AG04450 (cell line): ENCODE measurements around the gene EYA4. TPM values are rescaled to one million over a fixed set of nuclear protein-coding genes. Genes with fewer than 3 reads are reported as not detected.
"Not testable (repeated sequence)": the region's sequence is repeated elsewhere in the genome, so short reads cannot be mapped to it uniquely, and the experiment has no call there.

ENCODE experiments used
- CTCF ChIA-PET: fragments of 300-600, 350-600 bp; formaldehyde crosslinking; extraction: SDS; loops from one replicate; lab custom pipeline; 2022; ENCODE audit warnings: antibody characterized with exemption, inconsistent platforms; lab: Charles Lee
- POLR2A ChIA-PET: fragments of 350-600 bp; formaldehyde crosslinking; extraction: SDS; loops from one replicate; lab custom pipeline; 2021; ENCODE audit warnings: antibody characterized with exemption, inconsistent platforms; lab: Yijun Ruan, JAX
- DNase-seq: peaks from one replicate; pipeline ENCODE4 v3.0.0-alpha.2; 2011; ENCODE audit warnings: low read depth, low spot score
- H3K27ac ChIP-seq: one replicate; pipeline ENCODE4 v1.5.1; 2012; ENCODE audit warnings: low read depth, low read length, control low read depth
- H3K27me3 ChIP-seq: one replicate; pipeline ENCODE4 v1.6.0; 2012; ENCODE audit warnings: low read length; ENCODE audit not compliant: control insufficient read depth, insufficient read depth
- H3K4me3 ChIP-seq: 2 replicates; pipeline ENCODE4 v1.5.1; 2011; ENCODE audit warnings: mild to moderate bottlenecking, low read depth, low read length, control low read depth
- H3K9me3 ChIP-seq: 2 replicates; pipeline ENCODE4 v1.5.1; 2012; ENCODE audit warnings: low read length; ENCODE audit not compliant: control insufficient read depth, insufficient read depth
- CTCF ChIP-seq: IDR thresholded peaks from 2 replicates; pipeline ENCODE4 v1.5.1; 2011; ENCODE audit warnings: low read depth, low read length, control low read depth, inconsistent platforms
- polyA plus RNA-seq: library from polyadenylated mRNA; depleted of rRNA; stranded (reverse); fragments of >200 nt; gene quantifications from 2 replicates; pipeline ENCODE4 v1.2.3, GENCODE V29; 2011

EYA4 gene
- polyA plus RNA-seq, 1 experiment, result 37.8 TPM

GRCh38 chr6:133551847-133552341, 310.7 kb downstream of the EYA4 start:
- peak; percentile 99 for DNase-seq
- peak overlapping the region; percentile 94 for H3K27ac ChIP-seq
- ChIA-PET POLR2A (interaction anchor here (0.6 to 1.7 kb wide), 17 partner anchors 36 to 738 kb away, joined by 3 to 16 read pairs (median 5); partner anchors contain the start of gene RPS12), CTCF (interaction anchor here (0.6 to 2.9 kb wide), 20 partner anchors 11 to 932 kb away, joined by 3 to 26 read pairs (median 6); no protein-coding TSS in a partner anchor)
- TF ChIP-seq CTCF, result no peak
- no peaks in the 10 kb centered on the region for H3K27me3 ChIP-seq
- no peak overlapping the region for H3K4me3 ChIP-seq
- no peaks in the 10 kb centered on the region for H3K9me3 ChIP-seq

DNA sequence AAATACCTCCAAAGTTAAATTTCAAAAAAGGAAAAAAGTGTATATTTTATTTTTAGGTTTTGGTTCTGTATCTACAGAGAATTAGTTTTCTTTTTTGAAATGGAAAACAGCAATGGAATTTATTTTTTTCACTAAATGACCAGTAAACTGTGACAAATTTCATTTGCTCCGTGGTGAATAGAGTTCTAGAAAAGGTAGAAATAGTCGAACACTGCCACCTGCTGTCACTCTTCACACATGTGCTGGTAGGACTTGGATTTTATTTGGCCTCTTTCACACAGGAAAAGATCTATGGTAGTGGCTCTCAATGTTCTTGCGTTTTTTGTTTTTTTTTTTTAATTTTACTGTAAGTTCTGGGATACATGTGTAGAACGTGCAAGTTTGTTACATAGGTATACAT, 312.5 kb downstream of the EYA4 start:
- Histone ChIP-seq H3K4me3 (no peak overlapping the region), H3K27ac (no peak overlapping the region), H3K27me3 (no peaks in the 10 kb centered on the region), H3K9me3 (no peaks in the 10 kb centered on the region; the same call in 1 of the 2 replicates)
- peak; percentile 56 for DNase-seq
- ChIA-PET CTCF (no interaction called here), POLR2A (no interaction called here)
- peak; percentile 67 for TF ChIP-seq CTCF

DNA sequence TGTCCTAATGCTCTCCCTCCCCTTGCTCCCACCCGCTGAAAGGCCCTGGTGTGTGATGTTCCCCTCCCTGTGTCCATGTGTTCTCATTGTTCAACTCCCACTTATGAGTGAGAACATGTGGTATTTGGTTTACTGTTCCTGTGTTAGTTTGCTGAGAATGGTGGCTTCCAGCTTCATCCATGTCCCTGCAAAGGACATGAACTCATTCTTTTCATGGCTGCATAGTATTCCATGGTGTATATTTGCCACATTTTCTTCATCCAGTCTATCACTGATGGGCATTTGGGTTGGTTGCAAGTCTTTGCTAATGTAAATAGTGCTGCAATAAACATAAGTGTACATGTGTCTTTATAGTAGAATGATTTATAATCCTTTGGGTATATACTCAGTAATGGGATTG, 313.0 kb downstream of the EYA4 start:
- DNase-seq, H3K27ac ChIP-seq, POLR2A ChIA-PET, H3K4me3 ChIP-seq, H3K9me3 ChIP-seq, H3K27me3 ChIP-seq: not testable (repeated sequence)
- CTCF ChIA-PET, result interaction anchor here (0.8 to 2.3 kb wide), 3 partner anchors 356 to 723 kb away, joined by 3 to 15 read pairs (median 4); no protein-coding TSS in a partner anchor

GRCh38 chr6:133555685-133556084, 314.5 kb downstream of the EYA4 start:
- CTCF ChIA-PET, result interaction anchor here (0.7 to 2.3 kb wide), 2 partner anchors 361 to 695 kb away, joined by 7 to 15 read pairs; no protein-coding TSS in a partner anchor
- peak; percentile 18 for DNase-seq
- POLR2A ChIA-PET, result no interaction called here

DNA sequence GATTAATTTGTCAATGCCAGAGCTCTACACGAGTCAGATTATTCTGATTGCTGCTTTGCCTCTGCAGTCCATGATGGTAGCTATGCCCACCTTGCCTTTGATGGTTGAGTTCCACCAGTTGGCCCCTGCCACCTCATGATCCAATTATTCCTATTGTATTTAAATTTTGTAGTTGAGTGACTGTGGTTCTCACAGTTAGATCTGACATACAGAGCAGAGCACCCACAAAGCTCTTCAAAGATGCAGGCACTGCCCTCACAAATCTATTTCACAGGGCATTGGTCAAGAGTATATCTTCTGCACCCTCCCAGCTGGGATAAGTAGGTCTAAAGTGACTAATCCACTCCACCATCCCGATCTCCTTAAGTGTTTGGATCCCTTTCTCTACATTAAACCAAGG, 318.8 kb downstream of the EYA4 start:
- no peak overlapping the region for H3K27ac ChIP-seq
- no peaks in the 10 kb centered on the region for H3K27me3 ChIP-seq
- no peak overlapping the region for H3K4me3 ChIP-seq
- TF ChIP-seq CTCF, result no peak
- CTCF ChIA-PET, result interaction anchor here (1.4 to 1.5 kb wide), 2 partner anchors 9 to 357 kb away, joined by 4 to 7 read pairs; no protein-coding TSS in a partner anchor
- DNase-seq, result no peak
- POLR2A ChIA-PET, result no interaction called here
- peaks cover 17% of the 10 kb centered on the region; the same call in 1 of the 2 replicates for H3K9me3 ChIP-seq

More at GRCh38 chr6:133555685-133556084, 314.5 kb downstream of the EYA4 start:
- no peaks in the 10 kb centered on the region for H3K27me3 ChIP-seq
- H3K4me3 ChIP-seq, result no peak overlapping the region
- no peak for TF ChIP-seq CTCF
- peaks cover 15% of the 10 kb centered on the region; the same call in 1 of the 2 replicates for H3K9me3 ChIP-seq
- H3K27ac ChIP-seq, result no peak overlapping the region
